Psoas muscle (tissue), 8 donors: ENCODE data around the gene LSAMP. TPM values are rescaled to one million over a fixed set of nuclear protein-coding genes. Genes with fewer than 3 reads are reported as not detected.

Source experiments
- ATAC-seq, 4 donors: fragments of 200-7000 bp; cut with Tn5 transposase; one replicate each; pipeline ENCODE4 v1.9.1; 2020; ENCODE audit warnings: moderate library complexity in 3 of 4, mild to moderate bottlenecking in 2 of 4
- DNase-seq, 2 donors: peaks; one replicate each; pipeline ENCODE4 v3.0.0-alpha.2; 2020
- H3K27ac ChIP-seq: fragments of 200-600 bp; one replicate; pipeline ENCODE4 v1.8.0; 2022
- H3K27me3 ChIP-seq, 3 donors: fragments of 200-600 bp in 1 of 3; one replicate each; pipeline versions ENCODE4 v1.6.1 to v1.8.0; 2013 to 2022; ENCODE audit warnings: low read length in 2 of 3, mild to moderate bottlenecking in 2 of 3, moderate library complexity in 1 of 3; ENCODE audit not compliant: insufficient read depth in 3 of 3
- H3K36me3 ChIP-seq, 2 donors: fragments of 200-600 bp in 1 of 2; one replicate each; pipeline versions ENCODE4 v1.6.1 to v1.8.0; 2013 to 2022; ENCODE audit warnings: low read depth in 1 of 2, mild to moderate bottlenecking in 1 of 2, moderate library complexity in 1 of 2; ENCODE audit not compliant: insufficient read depth in 1 of 2
- H3K4me1 ChIP-seq: fragments of 200-600 bp; one replicate; pipeline ENCODE4 v1.8.0; 2022
- H3K4me3 ChIP-seq: fragments of 200-600 bp; one replicate; pipeline ENCODE4 v1.8.0; 2022; ENCODE audit warnings: mild to moderate bottlenecking
- H3K9me3 ChIP-seq: fragments of 200-600 bp; one replicate; pipeline ENCODE4 v1.8.0; 2022
- CTCF ChIP-seq: fragments of 200-600 bp; IDR thresholded peaks from one replicate; pipeline ENCODE4 v1.8.0; 2022; ENCODE audit warnings: antibody characterized with exemption
- WGBS, 3 donors: extraction: QIAGEN DNeasy Blood & Tissue Kit; methylation state at CpG; one replicate each; pipeline versions ENCODE4 v1.1.6 to v1.1.7; 2013; 5-methylcytosine and 5-hydroxymethylcytosine counted together
- intact Hi-C, 2 donors: fragments of 100-400 bp; cut with DNase I; formaldehyde crosslinking; loops; one replicate each; pipeline versions ENCODE4 v1.11.0 to v1.14.2; 2022
- polyA plus RNA-seq, 3 donors: library from polyadenylated mRNA; stranded (reverse); fragments of 200-250 nt; gene quantifications; one replicate each; pipeline ENCODE4 v1.2.3, GENCODE V29; 2013
- total RNA-seq, 4 donors: library from RNA; stranded (reverse); fragmentation: NEBNext Ultra II Directional in 2 of 4; extraction: Animal tissue kit (Norgen Biotek cat#: 25700) in 2 of 4; gene quantifications; one replicate each; pipeline versions ENCODE4 v1.2.1 to v1.2.4, GENCODE V29; 2021 to 2023
- donor health status: healthy with polysubstance abuse.
- donor health status: DM: no; HTN: no; CAD: no; lungs with moderate emphysema.
- donor health status: Bipolar disorder and iron deficiency.
- donor health status: healthy.
- donor health status: DM: yes; HTN: yes; CAD: no.
- donor health status: DM: no; HTN: no; CAD: no.
- donor health status: DM: no; HTN: no; CAD: no.
- donor health status: DM: yes; HTN: yes; CAD: no.

The LSAMP gene
- total and polyA plus RNA-seq, 7 donors, result 0.01 to 0.17 (median 0.04) TPM; not detected in 4

- intact Hi-C loops, result no loop called here
- ATAC-seq, result no peak
Measured at GRCh38 chr3:115828401-115828800, 616.9 kb downstream of the LSAMP start.

GRCh38 chr3:115827495-115827894 is 617.8 kb downstream of the LSAMP start:
- no peaks in the 10 kb centered on the region for H3K36me3 ChIP-seq
- H3K9me3 ChIP-seq, result no peaks in the 10 kb centered on the region
- TF ChIP-seq CTCF, result no peak
- intact Hi-C loops, result no loop called here
- H3K4me3 ChIP-seq, result no peak overlapping the region
- ATAC-seq, result no peak
- no peaks in the 10 kb centered on the region for H3K27me3 ChIP-seq
- no peak overlapping the region for H3K27ac ChIP-seq
- no peak for DNase-seq
- WGBS, 3 donors, result 64 to 75% (median 71%) methylated on average over 2 of the region's 2 CpGs
- H3K4me1 ChIP-seq, result no peaks in the 10 kb centered on the region

More at GRCh38 chr3:115828401-115828800, 616.9 kb downstream of the LSAMP start:
- H3K9me3 ChIP-seq, result no peaks in the 10 kb centered on the region
- no peaks in the 10 kb centered on the region for H3K27me3 ChIP-seq
- no peaks in the 10 kb centered on the region for H3K4me1 ChIP-seq
- no peak for DNase-seq
- WGBS, 3 donors, result 23 to 34% (median 29%) methylated on average over 3 of the region's 3 CpGs
- no peak overlapping the region for H3K27ac ChIP-seq
- H3K36me3 ChIP-seq, result no peaks in the 10 kb centered on the region
- TF ChIP-seq CTCF, result no peak
- no peak overlapping the region for H3K4me3 ChIP-seq

- intact Hi-C loops, result no loop called here
- TF ChIP-seq CTCF, result no peak
- H3K4me1 ChIP-seq, result no peaks in the 10 kb centered on the region
- no peak overlapping the region for H3K27ac ChIP-seq
- no peak overlapping the region for H3K4me3 ChIP-seq
- 73 to 84% (median 82%) methylated on average over 2 of the region's 2 CpGs for WGBS, 3 donors
- no peaks in the 10 kb centered on the region for H3K27me3 ChIP-seq
- no peak for ATAC-seq
- no peak for DNase-seq
- no peaks in the 10 kb centered on the region for H3K36me3 ChIP-seq
- no peaks in the 10 kb centered on the region for H3K9me3 ChIP-seq
Measured at GRCh38 chr3:115825046-115825445, 620.2 kb downstream of the LSAMP start.

GRCh38 chr3:115823083-115823482 is 622.2 kb downstream of the LSAMP start:
- no peak for TF ChIP-seq CTCF
- Histone ChIP-seq H3K9me3 (no peaks in the 10 kb centered on the region), H3K27ac (no peak overlapping the region), H3K4me3 (no peak overlapping the region), H3K27me3 (no peaks in the 10 kb centered on the region), H3K4me1 (no peaks in the 10 kb centered on the region), H3K36me3 (no peaks in the 10 kb centered on the region)
- no peak for ATAC-seq
- WGBS, 3 donors, result 96 to 98% (median 98%) methylated on average over 2 of the region's 2 CpGs
- DNase-seq, result no peak
- intact Hi-C loops, result no loop called here

GRCh38 chr3:115822579-115822978 is 622.7 kb downstream of the LSAMP start:
- DNase-seq, result no peak
- Histone ChIP-seq H3K27ac (no peak overlapping the region), H3K4me1 (no peaks in the 10 kb centered on the region), H3K27me3 (no peaks in the 10 kb centered on the region), H3K36me3 (no peaks in the 10 kb centered on the region), H3K4me3 (no peak overlapping the region), H3K9me3 (no peaks in the 10 kb centered on the region)
- TF ChIP-seq CTCF, result no peak
- intact Hi-C loops, result no loop called here
- no peak for ATAC-seq
- 93 to 98% (median 96%) methylated on average over 3 of the region's 3 CpGs for WGBS, 3 donors
